ENCODE measurements around the gene USP40. TPM values are rescaled to one million over a fixed set of nuclear protein-coding genes. Genes with fewer than 3 reads are reported as not detected.

The USP40 gene
- total RNA-seq, 2 donors from 2014 or later, result 12.9 to 22.4 TPM

DNA sequence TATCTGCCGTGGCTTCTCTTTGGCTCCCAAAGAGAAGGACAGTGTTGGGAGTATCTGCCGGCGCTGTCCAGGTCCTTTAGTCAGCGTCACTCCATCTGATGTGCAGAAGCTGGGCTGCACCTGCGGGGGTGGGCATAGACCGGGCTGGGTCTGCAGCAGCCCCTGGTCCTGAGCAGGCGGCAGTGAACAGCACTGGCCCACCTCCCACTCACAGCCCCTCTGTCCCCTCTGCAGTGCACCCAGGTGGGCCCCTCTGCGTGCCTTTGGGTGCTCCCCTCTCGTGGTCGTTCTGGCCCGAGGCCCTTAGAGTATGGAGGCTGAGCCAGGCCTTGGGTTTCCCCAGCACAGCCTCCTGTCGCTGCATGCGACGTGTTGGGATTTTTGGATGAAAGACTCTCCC is 95.7 kb downstream of the USP40 start:
- H3K36me3 ChIP-seq (ENCODE audit: control insufficient read depth, insufficient read depth, low read length), result peaks cover 8% of the 10 kb centered on the region
- no peaks in the 10 kb centered on the region for H3K27me3 Mint-ChIP-seq (ENCODE audit: insufficient read depth)
- no peaks in the 10 kb centered on the region for H3K4me1 Mint-ChIP-seq
- no peak overlapping the region for H3K4me3 ChIP-seq (ENCODE audit: low read length)
- H3K27ac Mint-ChIP-seq, result no peak overlapping the region
- peak; percentile 35 for DNase-seq
- peaks cover 57% of the 10 kb centered on the region for H3K36me3 Mint-ChIP-seq (ENCODE audit: low read depth)
- H3K27me3 ChIP-seq (ENCODE audit: control insufficient read depth, insufficient read depth, low read length, poor library complexity, severe bottlenecking), result no peaks in the 10 kb centered on the region
- H3K9me3 Mint-ChIP-seq, result peaks cover 3% of the 10 kb centered on the region
- TF ChIP-seq CTCF (conservative IDR thresholded peaks at IDR 0.05), result no peak
- WGBS, 2 experiments (ENCODE audit: insufficient coverage in 1 of 2, insufficient read length in 1 of 2), result 91 to 96% methylated on average over 9 to 14 of the region's 14 CpGs
- H3K9ac ChIP-seq (ENCODE audit: extremely low read depth, low read length, poor library complexity, severe bottlenecking), result no peak overlapping the region
- no peaks in the 10 kb centered on the region for H3K4me1 ChIP-seq (ENCODE audit: control insufficient read depth, insufficient read depth, low read length)
- no peak overlapping the region for H3K4me3 Mint-ChIP-seq
- no peaks in the 10 kb centered on the region for H3K9me3 ChIP-seq (ENCODE audit: control insufficient read depth, low read length)
- no peak overlapping the region for H3K27ac ChIP-seq (ENCODE audit: low read depth, low read length)

- no peak overlapping the region for H3K9ac ChIP-seq (ENCODE audit: extremely low read depth, low read length, poor library complexity, severe bottlenecking)
- Mint-ChIP-seq H3K9me3 (peaks cover 3% of the 10 kb centered on the region), H3K36me3 (ENCODE audit: low read depth) (peaks cover 57% of the 10 kb centered on the region), H3K27me3 (ENCODE audit: insufficient read depth) (no peaks in the 10 kb centered on the region), H3K4me1 (no peaks in the 10 kb centered on the region), H3K4me3 (no peak overlapping the region), H3K27ac (no peak overlapping the region)
- peaks cover 8% of the 10 kb centered on the region for H3K36me3 ChIP-seq (ENCODE audit: control insufficient read depth, insufficient read depth, low read length)
- no peak for TF ChIP-seq CTCF (conservative IDR thresholded peaks at IDR 0.05)
- no peaks in the 10 kb centered on the region for H3K9me3 ChIP-seq (ENCODE audit: control insufficient read depth, low read length)
- peak; percentile 39 for DNase-seq
- no peak overlapping the region for H3K27ac ChIP-seq (ENCODE audit: low read depth, low read length)
- no peaks in the 10 kb centered on the region for H3K27me3 ChIP-seq (ENCODE audit: control insufficient read depth, insufficient read depth, low read length, poor library complexity, severe bottlenecking)
- no peaks in the 10 kb centered on the region for H3K4me1 ChIP-seq (ENCODE audit: control insufficient read depth, insufficient read depth, low read length)
- 90 to 93% methylated on average over 10 to 20 of the region's 20 CpGs for WGBS, 2 experiments (ENCODE audit: insufficient coverage in 1 of 2, insufficient read length in 1 of 2)
- H3K4me3 ChIP-seq (ENCODE audit: low read length), result no peak overlapping the region
Measured at GRCh38 chr2:233470011-233470687, 96.4 kb downstream of the USP40 start.

GRCh38 chr2:233469261-233470010 is 97.1 kb downstream of the USP40 start:
- Mint-ChIP-seq H3K4me3 (no peak overlapping the region), H3K27me3 (ENCODE audit: insufficient read depth) (no peaks in the 10 kb centered on the region), H3K9me3 (peaks cover 3% of the 10 kb centered on the region), H3K27ac (no peak overlapping the region), H3K4me1 (no peaks in the 10 kb centered on the region), H3K36me3 (ENCODE audit: low read depth) (peaks cover 57% of the 10 kb centered on the region)
- WGBS, 2 experiments (ENCODE audit: insufficient coverage in 1 of 2, insufficient read length in 1 of 2), result 93% methylated on average over 21 to 32 of the region's 32 CpGs
- H3K27me3 ChIP-seq (ENCODE audit: control insufficient read depth, insufficient read depth, low read length, poor library complexity, severe bottlenecking), result no peaks in the 10 kb centered on the region
- no peak for DNase-seq
- no peaks in the 10 kb centered on the region for H3K9me3 ChIP-seq (ENCODE audit: control insufficient read depth, low read length)
- H3K36me3 ChIP-seq (ENCODE audit: control insufficient read depth, insufficient read depth, low read length), result peaks cover 8% of the 10 kb centered on the region
- no peaks in the 10 kb centered on the region for H3K4me1 ChIP-seq (ENCODE audit: control insufficient read depth, insufficient read depth, low read length)
- H3K27ac ChIP-seq (ENCODE audit: low read depth, low read length), result no peak overlapping the region
- TF ChIP-seq CTCF (conservative IDR thresholded peaks at IDR 0.05), result no peak
- no peak overlapping the region for H3K9ac ChIP-seq (ENCODE audit: extremely low read depth, low read length, poor library complexity, severe bottlenecking)
- H3K4me3 ChIP-seq (ENCODE audit: low read length), result no peak overlapping the region

Measured in endodermal cell (in vitro differentiated cells).